CD14-positive monocyte (primary cell): ENCODE results near the gene DOCK10. TPM values are rescaled to one million over a fixed set of nuclear protein-coding genes. Genes with fewer than 3 reads are reported as not detected.
A peak's percentile ranks its signal among the peaks of the same experiment; 100 is the strongest.

Experiments
- DNase-seq, 3 donors: peaks; one replicate each; pipeline ENCODE4 v3.0.0-alpha.2; 2011 to 2022
- H2AFZ ChIP-seq: 2 replicates; pipeline ENCODE4 v1.6.0; 2012; ENCODE audit warnings: mild to moderate bottlenecking, low read depth, low read length, inconsistent platforms; ENCODE audit not compliant: insufficient read depth, poor library complexity, severe bottlenecking
- H3K27ac ChIP-seq, 2 donors: 1 replicate in 1 of 2; 2 replicates in 1 of 2; pipeline ENCODE4 v1.5.1; 2012 to 2013; ENCODE audit warnings: low read length in 2 of 2, control low read depth in 1 of 2, inconsistent platforms in 1 of 2, low read depth in 1 of 2, mild to moderate bottlenecking in 1 of 2
- H3K27me3 ChIP-seq, 2 donors: one replicate each; pipeline versions ENCODE4 v1.6.0 to v1.6.1; 2011 to 2013; ENCODE audit warnings: low read length in 2 of 2; ENCODE audit not compliant: control insufficient read depth in 2 of 2, insufficient read depth in 2 of 2
- H3K36me3 ChIP-seq, 2 donors: replicated peaks in 1 of 2; 1 replicate in 1 of 2; 2 replicates in 1 of 2; pipeline versions ENCODE4 v1.5.1 to v1.6.1; 2012 to 2013; ENCODE audit warnings: low read length in 2 of 2, control low read depth in 1 of 2, inconsistent platforms in 1 of 2, mild to moderate bottlenecking in 1 of 2; ENCODE audit not compliant: insufficient read depth in 2 of 2, control insufficient read depth in 1 of 2
- H3K4me1 ChIP-seq, 2 donors: 1 replicate in 1 of 2; 2 replicates in 1 of 2; pipeline versions ENCODE4 v1.5.1 to v1.6.1; 2012 to 2013; ENCODE audit warnings: low read length in 2 of 2, control low read depth in 1 of 2, inconsistent platforms in 1 of 2, mild to moderate bottlenecking in 1 of 2, moderate library complexity in 1 of 2; ENCODE audit not compliant: insufficient read depth in 2 of 2, control insufficient read depth in 1 of 2
- H3K4me2 ChIP-seq: replicated peaks from 2 replicates; pipeline ENCODE3; 2012; ENCODE audit warnings: low read length, moderate library complexity, mild to moderate bottlenecking; ENCODE audit not compliant: poor library complexity, severe bottlenecking; ENCODE audit errors: extremely low read depth
- H3K4me3 ChIP-seq, 3 experiments: fragments of 200-600 bp in 1 of 3; sonication (generic) in 1 of 3; replicated peaks in 1 of 3; 1 replicate in 2 of 3; 2 replicates in 1 of 3; pipeline ENCODE4 v1.5.1; 2011 to 2013; ENCODE audit warnings: low read length in 3 of 3, mild to moderate bottlenecking in 3 of 3, control low read depth in 2 of 3, low read depth in 2 of 3, inconsistent platforms in 1 of 3, moderate library complexity in 1 of 3
- H3K79me2 ChIP-seq: 2 replicates; pipeline ENCODE4 v1.6.0; 2012; ENCODE audit warnings: mild to moderate bottlenecking, control low read depth, inconsistent platforms, low read length, moderate library complexity; ENCODE audit not compliant: insufficient read depth
- H3K9ac ChIP-seq: 2 replicates; pipeline ENCODE4 v1.6.0; 2017; ENCODE audit warnings: low read length, mild to moderate bottlenecking; ENCODE audit not compliant: insufficient read depth, poor library complexity, severe bottlenecking
- H3K9me3 ChIP-seq, 2 donors: replicated peaks in 1 of 2; 1 replicate in 1 of 2; 2 replicates in 1 of 2; pipeline versions ENCODE4 v1.5.1 to v1.6.1; 2012 to 2013; ENCODE audit warnings: low read length in 2 of 2, control low read depth in 1 of 2; ENCODE audit not compliant: control insufficient read depth in 1 of 2, insufficient read depth in 1 of 2
- H4K20me1 ChIP-seq: 2 replicates; pipeline ENCODE4 v1.6.0; 2012; ENCODE audit warnings: mild to moderate bottlenecking, low read length, control low read depth, moderate library complexity; ENCODE audit not compliant: insufficient read depth
- H3K27ac Mint-ChIP-seq, 7 donors: one replicate each; pipeline ENCODE4 v1.8.0; 2020; ENCODE audit warnings: mild to moderate bottlenecking in 7 of 7, mixed read lengths in 7 of 7, moderate library complexity in 6 of 7, inconsistent platforms in 2 of 7
- H3K27me3 Mint-ChIP-seq, 3 donors: one replicate each; pipeline ENCODE4 v1.8.0; 2021 to 2022; ENCODE audit warnings: low read depth in 3 of 3, mild to moderate bottlenecking in 3 of 3, mixed read lengths in 3 of 3, moderate library complexity in 3 of 3, inconsistent platforms in 1 of 3
- H3K36me3 Mint-ChIP-seq, 2 donors: one replicate each; pipeline ENCODE4 v1.8.0; 2020; ENCODE audit warnings: mixed read lengths in 2 of 2, inconsistent platforms in 1 of 2, mild to moderate bottlenecking in 1 of 2
- H3K4me1 Mint-ChIP-seq: one replicate; pipeline ENCODE4 v1.8.0; 2020; ENCODE audit warnings: mild to moderate bottlenecking, mixed read lengths
- H3K4me3 Mint-ChIP-seq, 2 donors: one replicate each; pipeline ENCODE4 v1.8.0; 2020; ENCODE audit warnings: mild to moderate bottlenecking in 2 of 2, mixed read lengths in 2 of 2, moderate library complexity in 1 of 2
- H3K9me3 Mint-ChIP-seq, 7 donors: one replicate each; pipeline ENCODE4 v1.8.0; 2020 to 2022; ENCODE audit warnings: mixed read lengths in 7 of 7, mild to moderate bottlenecking in 6 of 7, moderate library complexity in 6 of 7, inconsistent platforms in 2 of 7
- CTCF ChIP-seq: fragments of 200-600 bp; IDR thresholded peaks from one replicate; pipeline ENCODE4 v1.8.0; 2022; ENCODE audit warnings: antibody characterized with exemption, mild to moderate bottlenecking
- WGBS: methylation state at CpG from one replicate; pipeline ENCODE4 v1.1.5; 2013; ENCODE audit warnings: missing lambda C conversion rate; ENCODE audit not compliant: insufficient coverage; 5-methylcytosine and 5-hydroxymethylcytosine counted together
- intact Hi-C, 2 donors: fragments of 100-400 bp; cut with micrococcal nuclease; formaldehyde crosslinking; loops; one replicate each; pipeline versions ENCODE4 v1.15.0 to v1.15.1; 2023
- polyA plus RNA-seq, 3 donors: library from polyadenylated mRNA; depleted of rRNA in 1 of 3; unstranded in 2 of 3; stranded (reverse) in 1 of 3; fragments of 300-500 nt in 2 of 3; fragments of >200 nt in 1 of 3; fragmentation: Illumina TruSeq in 2 of 3; gene quantifications; 1 replicate in 2 of 3; 2 replicates in 1 of 3; pipeline ENCODE4 v1.2.3, GENCODE V29; 2012 to 2021

Gene DOCK10
- polyA plus RNA-seq, 3 donors = 9.5 to 30.9 (median 16.5) TPM

GRCh38 chr2:224901121-224901676 lies 141.1 kb downstream of the DOCK10 start:
- no peak overlapping the region for H3K4me3 ChIP-seq
- no peak for TF ChIP-seq CTCF
- no peaks in the 10 kb centered on the region for H3K27me3 ChIP-seq
- H3K9me3 Mint-ChIP-seq = peaks cover 0 to 3% (median 0%) of the 10 kb centered on the region in 7 donors
- H3K79me2 ChIP-seq = peaks cover 71% of the 10 kb centered on the region
- H3K36me3 ChIP-seq = peaks cover 0 to 6% of the 10 kb centered on the region in 2 donors
- no peaks in the 10 kb centered on the region for H3K9me3 ChIP-seq
- H3K4me1 Mint-ChIP-seq = peaks cover 7% of the 10 kb centered on the region
- intact Hi-C loops = no loop called here
- H3K4me1 ChIP-seq = peaks cover 8 to 9% of the 10 kb centered on the region in 2 donors
- H3K27ac Mint-ChIP-seq = peak overlapping the region in 3 of 7 donors; percentile 14 to 65 (median 31)
- WGBS = 70% methylated on average over 3 of the region's 4 CpGs
- H3K4me2 ChIP-seq = no peak overlapping the region
- no peak overlapping the region for H3K27ac ChIP-seq
- H3K27me3 Mint-ChIP-seq = no peaks in the 10 kb centered on the region
- no peak overlapping the region for H2AFZ ChIP-seq
- no peak for DNase-seq
- no peak overlapping the region for H3K9ac ChIP-seq
- peaks cover 20 to 25% of the 10 kb centered on the region in 2 donors for H3K36me3 Mint-ChIP-seq
- no peaks in the 10 kb centered on the region for H4K20me1 ChIP-seq
- no peak overlapping the region for H3K4me3 Mint-ChIP-seq

- Mint-ChIP-seq H3K9me3 (no peaks in the 10 kb centered on the region), H3K27me3 (peaks cover 0 to 2% (median 0%) of the 10 kb centered on the region in 3 donors), H3K27ac (peak overlapping the region in 4 of 7 donors; percentile 89 to 97 (median 94)), H3K36me3 (peaks cover 28 to 31% of the 10 kb centered on the region in 2 donors), H3K4me3 (no peak overlapping the region), H3K4me1 (peaks cover 55% of the 10 kb centered on the region)
- no peaks in the 10 kb centered on the region for H4K20me1 ChIP-seq
- H3K36me3 ChIP-seq = peaks cover 0 to 4% of the 10 kb centered on the region in 2 donors
- no peaks in the 10 kb centered on the region for H3K27me3 ChIP-seq
- no peak overlapping the region for H3K4me2 ChIP-seq
- H3K27ac ChIP-seq = peak overlapping the region in 1 of 2 donors; percentile 87
- no peak overlapping the region for H3K4me3 ChIP-seq
- TF ChIP-seq CTCF = no peak
- no peak for DNase-seq
- no CpG with 5 or more reads among the region's 1 CpG for WGBS
- H2AFZ ChIP-seq = no peak overlapping the region
- H3K9ac ChIP-seq = no peak overlapping the region
- peaks cover 53 to 59% of the 10 kb centered on the region in 2 donors for H3K4me1 ChIP-seq
- intact Hi-C loops = loop anchor here in 1 of 2 donors (10.0 kb wide), 1 partner anchor 49 kb away; no protein-coding TSS in a partner anchor
- H3K79me2 ChIP-seq = peaks cover 52% of the 10 kb centered on the region
- no peaks in the 10 kb centered on the region for H3K9me3 ChIP-seq
Measured at GRCh38 chr2:224895377-224895776, 146.9 kb downstream of the DOCK10 start.
